WTC11 (cell line): ENCODE measurements around the gene PPP2R2C.

Experiments used
- CREM ChIP-seq: sonication (generic); formaldehyde crosslinking; IDR thresholded peaks from 2 replicates; pipeline ENCODE4 v1.8.1; 2022; ENCODE audit warnings: mild to moderate bottlenecking, missing genetic modification reagents, moderate library complexity
- E2F1 ChIP-seq: sonication (generic); formaldehyde crosslinking; IDR thresholded peaks from 2 replicates; pipeline ENCODE4 v1.8.0; 2022; ENCODE audit warnings: mild to moderate bottlenecking, missing genetic modification reagents
- NR2C2 ChIP-seq: sonication (generic); formaldehyde crosslinking; IDR thresholded peaks from 2 replicates; pipeline ENCODE4 v1.8.0; 2022; ENCODE audit warnings: mild to moderate bottlenecking, missing genetic modification reagents
- TF ChIP-seq, protein P1 (sequence below): fragments of 200-600 bp; IDR thresholded peaks from 2 replicates; pipeline ENCODE4 v1.8.0; 2022; ENCODE audit warnings: antibody characterized with exemption

DNA sequence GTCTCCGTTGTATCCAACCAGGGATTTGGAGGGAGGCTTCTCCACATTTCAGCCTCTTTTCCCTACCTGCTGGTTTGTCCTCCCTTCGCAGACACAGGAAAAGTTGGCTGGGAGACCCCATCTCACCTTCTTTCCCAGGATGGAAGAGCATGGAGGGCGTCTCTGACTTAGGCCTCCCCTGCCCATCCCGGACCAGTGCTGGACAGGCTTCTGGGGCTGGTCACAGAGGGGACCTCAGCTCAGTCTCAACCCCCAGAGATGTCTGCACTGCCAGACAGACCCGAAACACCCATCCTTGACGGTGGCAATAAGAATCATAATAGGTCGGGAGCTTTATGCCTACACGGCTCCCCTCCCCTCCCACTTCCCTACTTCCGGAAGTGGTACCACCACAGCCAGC is 201.2 kb downstream of the PPP2R2C start:
- TF ChIP-seq, protein P1, sequence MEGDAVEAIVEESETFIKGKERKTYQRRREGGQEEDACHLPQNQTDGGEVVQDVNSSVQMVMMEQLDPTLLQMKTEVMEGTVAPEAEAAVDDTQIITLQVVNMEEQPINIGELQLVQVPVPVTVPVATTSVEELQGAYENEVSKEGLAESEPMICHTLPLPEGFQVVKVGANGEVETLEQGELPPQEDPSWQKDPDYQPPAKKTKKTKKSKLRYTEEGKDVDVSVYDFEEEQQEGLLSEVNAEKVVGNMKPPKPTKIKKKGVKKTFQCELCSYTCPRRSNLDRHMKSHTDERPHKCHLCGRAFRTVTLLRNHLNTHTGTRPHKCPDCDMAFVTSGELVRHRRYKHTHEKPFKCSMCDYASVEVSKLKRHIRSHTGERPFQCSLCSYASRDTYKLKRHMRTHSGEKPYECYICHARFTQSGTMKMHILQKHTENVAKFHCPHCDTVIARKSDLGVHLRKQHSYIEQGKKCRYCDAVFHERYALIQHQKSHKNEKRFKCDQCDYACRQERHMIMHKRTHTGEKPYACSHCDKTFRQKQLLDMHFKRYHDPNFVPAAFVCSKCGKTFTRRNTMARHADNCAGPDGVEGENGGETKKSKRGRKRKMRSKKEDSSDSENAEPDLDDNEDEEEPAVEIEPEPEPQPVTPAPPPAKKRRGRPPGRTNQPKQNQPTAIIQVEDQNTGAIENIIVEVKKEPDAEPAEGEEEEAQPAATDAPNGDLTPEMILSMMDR, result no peak
- TF ChIP-seq E2F1 (CRISPR knock-in tag) (no peak), NR2C2 (no peak), CREM (no peak)
